Liver (tissue), 9 donors: Measurements from ENCODE around the gene PCDHGB5. TPM values are rescaled to one million over a fixed set of nuclear protein-coding genes. Genes with fewer than 3 reads are reported as not detected.
A peak's percentile ranks its signal among the peaks of the same experiment; 100 is the strongest.

ENCODE experiments used
- DNase-seq: peaks from one replicate; pipeline ENCODE4 v3.0.0-alpha.2; 2017; ENCODE audit warnings: low spot score
- H3K27ac ChIP-seq, 2 donors: one replicate each; pipeline ENCODE4 v1.7.0; 2013; ENCODE audit warnings: inconsistent platforms in 2 of 2, low read length in 2 of 2, control low read depth in 1 of 2, low read depth in 1 of 2, mild to moderate bottlenecking in 1 of 2
- H3K27me3 ChIP-seq, 4 donors: one replicate each; pipeline versions ENCODE4 v1.6.1 to v1.7.0; 2013; ENCODE audit warnings: low read length in 3 of 4, inconsistent platforms in 1 of 4, mild to moderate bottlenecking in 1 of 4, moderate library complexity in 1 of 4; ENCODE audit not compliant: control insufficient read depth in 4 of 4, insufficient read depth in 4 of 4
- H3K36me3 ChIP-seq, 4 donors: one replicate each; pipeline versions ENCODE4 v1.6.1 to v1.7.0; 2013; ENCODE audit warnings: low read length in 3 of 4, mild to moderate bottlenecking in 3 of 4, low read depth in 1 of 4, moderate library complexity in 1 of 4; ENCODE audit not compliant: control insufficient read depth in 4 of 4, insufficient read depth in 3 of 4
- H3K4me1 ChIP-seq, 4 donors: one replicate each; pipeline versions ENCODE4 v1.6.1 to v1.7.0; 2013; ENCODE audit warnings: low read length in 3 of 4, mild to moderate bottlenecking in 3 of 4, moderate library complexity in 1 of 4; ENCODE audit not compliant: control insufficient read depth in 4 of 4, insufficient read depth in 4 of 4
- H3K4me3 ChIP-seq, 3 donors: one replicate each; pipeline versions ENCODE4 v1.6.1 to v1.7.0; 2013; ENCODE audit warnings: low read length in 3 of 3, control low read depth in 1 of 3, low read depth in 1 of 3, mild to moderate bottlenecking in 1 of 3
- H3K9ac ChIP-seq, 2 donors: one replicate each; pipeline ENCODE4 v1.7.0; 2013; ENCODE audit warnings: low read length in 2 of 2, mild to moderate bottlenecking in 2 of 2, moderate library complexity in 2 of 2, control low read depth in 1 of 2, low read depth in 1 of 2
- H3K9me3 ChIP-seq, 4 donors: one replicate each; pipeline versions ENCODE4 v1.6.1 to v1.7.0; 2013; ENCODE audit warnings: low read length in 3 of 4; ENCODE audit not compliant: control insufficient read depth in 4 of 4
- CTCF ChIP-seq: fragments of 150-350 bp; IDR thresholded peaks from 2 replicates; pipeline ENCODE4 v1.5.1; 2017; ENCODE audit warnings: improper control_type of control experiment, low read depth, low read length; ENCODE audit not compliant: missing input control
- EGR1 ChIP-seq, 2 donors: IDR thresholded peaks; 2 replicates each; pipeline ENCODE4 v1.6.1; 2016 to 2018; ENCODE audit warnings: antibody characterized with exemption in 2 of 2, low read depth in 2 of 2
- FOXA1 ChIP-seq: IDR thresholded peaks from 2 replicates; pipeline ENCODE4 v1.6.1; 2016; ENCODE audit warnings: antibody characterized with exemption
- FOXA2 ChIP-seq: IDR thresholded peaks from 2 replicates; pipeline ENCODE4 v1.6.1; 2016; ENCODE audit warnings: antibody characterized with exemption
- GABPA ChIP-seq, 2 donors: IDR thresholded peaks in 1 of 2; conservative IDR thresholded peaks in 1 of 2; 2 replicates each; pipeline ENCODE4 v1.6.1; 2016; ENCODE audit warnings: antibody characterized with exemption in 2 of 2, mild to moderate bottlenecking in 1 of 2, moderate library complexity in 1 of 2
- HNF4A ChIP-seq, 2 donors: conservative IDR thresholded peaks; 2 replicates each; pipeline ENCODE4 v1.6.1; 2016; ENCODE audit warnings: antibody characterized with exemption in 2 of 2, mild to moderate bottlenecking in 2 of 2
- HNF4G ChIP-seq: IDR thresholded peaks from 2 replicates; pipeline ENCODE4 v1.6.1; 2016; ENCODE audit warnings: antibody characterized with exemption
- JUND ChIP-seq, 2 donors: IDR thresholded peaks; 2 replicates each; pipeline ENCODE4 v1.6.1; 2016; ENCODE audit warnings: antibody characterized with exemption in 2 of 2
- RAD21 ChIP-seq, 2 donors: IDR thresholded peaks; 2 replicates each; pipeline ENCODE4 v1.6.1; 2016; ENCODE audit warnings: antibody characterized with exemption in 2 of 2, mild to moderate bottlenecking in 2 of 2
- RXRA ChIP-seq, 2 donors: IDR thresholded peaks; 2 replicates each; pipeline ENCODE4 v1.6.1; 2017 to 2018; ENCODE audit warnings: antibody characterized with exemption in 2 of 2, mild to moderate bottlenecking in 1 of 2
- SP1 ChIP-seq: IDR thresholded peaks from 2 replicates; pipeline ENCODE4 v1.6.1; 2018; ENCODE audit warnings: antibody characterized with exemption, mild to moderate bottlenecking
- YY1 ChIP-seq: IDR thresholded peaks from 2 replicates; pipeline ENCODE4 v1.6.1; 2016; ENCODE audit warnings: antibody characterized with exemption, mild to moderate bottlenecking
- WGBS: extraction: QIAGEN DNeasy Blood & Tissue Kit; methylation state at CpG from one replicate; pipeline ENCODE4 v1.1.7; 2013; 5-methylcytosine and 5-hydroxymethylcytosine counted together
- polyA plus RNA-seq, 2 donors: library from polyadenylated mRNA; stranded (reverse) in 1 of 2; unstranded in 1 of 2; fragments of 200-250 nt in 1 of 2; fragments of >200 nt in 1 of 2; fragmentation: Nextera tagmentation in 1 of 2; extraction: Ambion mirVana in 1 of 2; gene quantifications; one replicate each; pipeline versions ENCODE4 v1.2.1 to v1.2.3, GENCODE V29; 2013 to 2015
- total RNA-seq, 2 donors: library from RNA; depleted of rRNA; stranded (reverse); fragments of >200 nt; gene quantifications; one replicate each; pipeline ENCODE4 v1.2.3, GENCODE V29; 2014
- TF ChIP-seq, protein P1 (sequence below): IDR thresholded peaks from 2 replicates; pipeline ENCODE4 v1.6.1; 2016; ENCODE audit warnings: antibody characterized with exemption
- TF ChIP-seq, protein P2 (sequence below): IDR thresholded peaks from 2 replicates; pipeline ENCODE4 v1.6.1; 2016; ENCODE audit warnings: antibody characterized with exemption, mild to moderate bottlenecking
- TF ChIP-seq, protein P3 (sequence below): IDR thresholded peaks from 2 replicates; pipeline ENCODE4 v1.6.1; 2016; ENCODE audit warnings: antibody characterized with exemption
- donor health status: healthy.
- donor health status: healthy.
- donor health status: healthy.
- donor health status: healthy.
- donor health status: healthy.

Gene PCDHGB5
- total and polyA plus RNA-seq, 4 donors, result 0.76 to 3.8 (median 2.3) TPM

DNA sequence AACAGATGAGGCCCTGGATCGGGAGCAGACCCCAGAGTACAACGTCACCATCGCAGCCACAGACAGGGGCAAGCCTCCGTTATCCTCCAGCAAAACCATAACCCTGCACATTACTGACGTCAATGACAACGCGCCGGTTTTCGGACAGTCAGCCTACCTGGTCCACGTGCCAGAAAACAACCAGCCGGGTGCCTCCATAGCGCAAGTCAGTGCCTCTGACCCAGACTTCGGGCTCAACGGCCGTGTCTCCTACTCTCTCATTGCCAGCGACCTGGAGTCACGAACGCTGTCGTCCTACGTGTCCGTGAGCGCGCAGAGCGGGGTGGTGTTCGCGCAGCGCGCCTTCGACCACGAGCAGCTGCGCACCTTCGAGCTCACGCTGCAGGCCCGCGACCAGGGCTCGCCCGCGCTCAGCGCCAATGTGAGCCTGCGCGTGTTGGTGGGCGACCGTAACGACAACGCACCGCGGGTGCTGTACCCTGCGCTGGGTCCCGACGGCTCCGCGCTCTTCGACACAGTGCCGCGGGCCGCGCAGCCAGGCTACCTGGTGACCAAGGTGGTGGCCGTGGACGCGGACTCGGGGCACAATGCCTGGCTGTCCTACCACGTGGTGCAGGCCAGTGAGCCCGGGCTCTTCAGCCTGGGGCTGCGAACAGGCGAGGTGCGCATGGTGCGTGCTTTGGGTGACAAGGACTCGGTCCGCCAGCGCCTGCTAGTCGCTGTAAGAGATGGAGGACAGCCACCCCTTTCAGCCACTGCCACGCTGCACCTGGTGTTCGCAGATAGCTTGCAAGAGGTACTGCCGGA is 21.5 kb downstream of the PCDHGB5 start:
- Histone ChIP-seq H3K9ac (no peak overlapping the region), H3K4me3 (peak overlapping the region in 2 of 3 donors; percentile 23 to 59)

GRCh38 chr5:141420855-141421488 is 23.2 kb downstream of the PCDHGB5 start, which contains the start of gene PCDHGA11:
Gene PCDHGA11, plus strand, starts transcription at chr5:141421051. Its CDS starts 177 bp downstream, at chr5:141421228.
- Histone ChIP-seq H3K27ac (no peak within 1 kb of the TSS), H3K9me3 (peaks cover 52 to 81% (median 59%) of the 10 kb centered on the region in 4 donors), H3K9ac (no peak within 1 kb of the TSS), H3K4me1 (no peaks in the 10 kb centered on the region), H3K36me3 (no peaks in the 10 kb centered on the region), H3K27me3 (peaks cover 0 to 5% (median 0%) of the 10 kb centered on the region in 4 donors), H3K4me3 (peak within 1 kb of the TSS; percentile 25 to 65 (median 59))
- 18% methylated on average over 42 of the region's 42 CpGs for WGBS
- DNase-seq, result no peak
- TF ChIP-seq, protein P1, sequence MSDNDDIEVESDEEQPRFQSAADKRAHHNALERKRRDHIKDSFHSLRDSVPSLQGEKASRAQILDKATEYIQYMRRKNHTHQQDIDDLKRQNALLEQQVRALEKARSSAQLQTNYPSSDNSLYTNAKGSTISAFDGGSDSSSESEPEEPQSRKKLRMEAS, result no peak
- TF ChIP-seq, protein P2, sequence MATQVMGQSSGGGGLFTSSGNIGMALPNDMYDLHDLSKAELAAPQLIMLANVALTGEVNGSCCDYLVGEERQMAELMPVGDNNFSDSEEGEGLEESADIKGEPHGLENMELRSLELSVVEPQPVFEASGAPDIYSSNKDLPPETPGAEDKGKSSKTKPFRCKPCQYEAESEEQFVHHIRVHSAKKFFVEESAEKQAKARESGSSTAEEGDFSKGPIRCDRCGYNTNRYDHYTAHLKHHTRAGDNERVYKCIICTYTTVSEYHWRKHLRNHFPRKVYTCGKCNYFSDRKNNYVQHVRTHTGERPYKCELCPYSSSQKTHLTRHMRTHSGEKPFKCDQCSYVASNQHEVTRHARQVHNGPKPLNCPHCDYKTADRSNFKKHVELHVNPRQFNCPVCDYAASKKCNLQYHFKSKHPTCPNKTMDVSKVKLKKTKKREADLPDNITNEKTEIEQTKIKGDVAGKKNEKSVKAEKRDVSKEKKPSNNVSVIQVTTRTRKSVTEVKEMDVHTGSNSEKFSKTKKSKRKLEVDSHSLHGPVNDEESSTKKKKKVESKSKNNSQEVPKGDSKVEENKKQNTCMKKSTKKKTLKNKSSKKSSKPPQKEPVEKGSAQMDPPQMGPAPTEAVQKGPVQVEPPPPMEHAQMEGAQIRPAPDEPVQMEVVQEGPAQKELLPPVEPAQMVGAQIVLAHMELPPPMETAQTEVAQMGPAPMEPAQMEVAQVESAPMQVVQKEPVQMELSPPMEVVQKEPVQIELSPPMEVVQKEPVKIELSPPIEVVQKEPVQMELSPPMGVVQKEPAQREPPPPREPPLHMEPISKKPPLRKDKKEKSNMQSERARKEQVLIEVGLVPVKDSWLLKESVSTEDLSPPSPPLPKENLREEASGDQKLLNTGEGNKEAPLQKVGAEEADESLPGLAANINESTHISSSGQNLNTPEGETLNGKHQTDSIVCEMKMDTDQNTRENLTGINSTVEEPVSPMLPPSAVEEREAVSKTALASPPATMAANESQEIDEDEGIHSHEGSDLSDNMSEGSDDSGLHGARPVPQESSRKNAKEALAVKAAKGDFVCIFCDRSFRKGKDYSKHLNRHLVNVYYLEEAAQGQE, result no peak
- TF ChIP-seq HNF4A (conservative IDR thresholded peaks at IDR 0.05), result no peak
- TF ChIP-seq RXRA (IDR thresholded peaks at IDR 0.05), result no peak
- no peak for TF ChIP-seq JUND (IDR thresholded peaks at IDR 0.05)
- no peak for TF ChIP-seq YY1
- TF ChIP-seq, protein P3, sequence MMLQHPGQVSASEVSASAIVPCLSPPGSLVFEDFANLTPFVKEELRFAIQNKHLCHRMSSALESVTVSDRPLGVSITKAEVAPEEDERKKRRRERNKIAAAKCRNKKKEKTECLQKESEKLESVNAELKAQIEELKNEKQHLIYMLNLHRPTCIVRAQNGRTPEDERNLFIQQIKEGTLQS, result no peak
- no peak for TF ChIP-seq GABPA (IDR thresholded peaks at IDR 0.05 in 1 of 2, conservative IDR thresholded peaks at IDR 0.05 in 1 of 2)
- TF ChIP-seq RAD21 (IDR thresholded peaks at IDR 0.05), result peak; percentile 21 to 59
- TF ChIP-seq CTCF, result peak; percentile 32
- no peak for TF ChIP-seq SP1

More for the DNA sequence above, 21.5 kb downstream of the PCDHGB5 start:
- H3K9me3 ChIP-seq, result peaks cover 47 to 75% (median 58%) of the 10 kb centered on the region in 4 donors
- H3K4me1 ChIP-seq, result no peaks in the 10 kb centered on the region
- DNase-seq, result no peak
- H3K27ac ChIP-seq, result no peak overlapping the region
- H3K36me3 ChIP-seq, result no peaks in the 10 kb centered on the region
- H3K27me3 ChIP-seq, result peaks cover 0 to 5% (median 0%) of the 10 kb centered on the region in 4 donors
- WGBS, result 35% methylated on average over 74 of the region's 74 CpGs
- no peak for TF ChIP-seq CTCF
- TF ChIP-seq HNF4A (conservative IDR thresholded peaks at IDR 0.05), result no peak
- TF ChIP-seq HNF4G, result no peak
- TF ChIP-seq EGR1 (IDR thresholded peaks at IDR 0.05; ENCODE audit: low read depth in 2 of 2), result no peak
- TF ChIP-seq, protein P3, result no peak
- TF ChIP-seq GABPA (IDR thresholded peaks at IDR 0.05 in 1 of 2, conservative IDR thresholded peaks at IDR 0.05 in 1 of 2), result no peak
- no peak for TF ChIP-seq FOXA2
- TF ChIP-seq, protein P1, result no peak
- TF ChIP-seq FOXA1, result no peak
- no peak for TF ChIP-seq JUND (IDR thresholded peaks at IDR 0.05)
